GM10847 (cell line): ENCODE measurements around the gene DIRAS1.

Experiments
- POLR2A ChIP-seq: IDR thresholded peaks from 2 replicates; pipeline ENCODE4 v1.6.1; 2011; ENCODE audit not compliant: insufficient read length; ENCODE audit errors: extremely low read depth

Gene DIRAS1

GRCh38 chr19:2683430-2684003, 37.7 kb downstream of the DIRAS1 start:
- no peak for TF ChIP-seq POLR2A

DNA sequence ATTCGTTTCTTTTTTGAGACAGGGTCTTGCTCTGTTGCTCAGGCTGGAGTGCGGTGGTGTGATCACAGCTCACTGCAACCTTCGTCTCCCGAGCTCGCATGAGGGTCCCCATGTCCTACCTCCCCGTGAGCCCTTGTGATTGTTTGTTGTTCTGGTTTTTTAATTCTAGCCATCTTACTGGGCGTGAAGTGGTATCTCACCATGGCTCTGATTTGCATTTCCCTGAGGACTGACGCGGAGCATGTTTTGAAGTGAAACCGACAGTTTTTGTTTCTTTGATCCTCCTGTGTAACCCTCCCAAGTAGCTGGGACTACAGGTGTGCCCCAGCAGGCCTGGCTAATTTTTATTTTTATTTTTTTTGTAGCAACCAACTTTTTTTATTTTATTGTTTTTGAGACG, 40.4 kb downstream of the DIRAS1 start:
- TF ChIP-seq POLR2A: no peak

- no peak for TF ChIP-seq POLR2A
These were observed 41.7 kb downstream of the DIRAS1 start for GRCh38 chr19:2679439-2679838.

- TF ChIP-seq POLR2A: no peak
These were observed 43.0 kb downstream of the DIRAS1 start for GRCh38 chr19:2678044-2678671.

DNA sequence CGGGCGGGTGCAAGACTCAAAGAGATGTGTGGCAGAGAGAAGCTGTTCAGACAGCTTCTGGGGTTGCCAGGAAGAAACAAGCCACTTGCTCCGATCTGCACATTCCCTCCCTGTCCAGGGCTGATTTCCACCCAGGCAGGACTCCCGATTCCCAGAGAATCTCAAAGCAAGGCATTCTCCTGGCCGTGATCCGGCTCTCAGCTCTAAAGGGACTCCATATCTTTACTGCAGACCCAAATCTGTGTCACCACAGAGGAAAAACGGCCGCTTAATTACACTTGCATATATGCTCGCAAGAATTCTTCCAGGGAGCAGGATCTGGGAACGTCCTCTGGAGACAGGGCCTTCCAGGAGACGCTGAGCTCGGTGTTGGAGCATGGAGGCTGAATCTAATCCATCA, 44.3 kb downstream of the DIRAS1 start:
- TF ChIP-seq POLR2A: no peak

- TF ChIP-seq POLR2A: no peak
These were observed 45.3 kb downstream of the DIRAS1 start for GRCh38 chr19:2675892-2676291.

DNA sequence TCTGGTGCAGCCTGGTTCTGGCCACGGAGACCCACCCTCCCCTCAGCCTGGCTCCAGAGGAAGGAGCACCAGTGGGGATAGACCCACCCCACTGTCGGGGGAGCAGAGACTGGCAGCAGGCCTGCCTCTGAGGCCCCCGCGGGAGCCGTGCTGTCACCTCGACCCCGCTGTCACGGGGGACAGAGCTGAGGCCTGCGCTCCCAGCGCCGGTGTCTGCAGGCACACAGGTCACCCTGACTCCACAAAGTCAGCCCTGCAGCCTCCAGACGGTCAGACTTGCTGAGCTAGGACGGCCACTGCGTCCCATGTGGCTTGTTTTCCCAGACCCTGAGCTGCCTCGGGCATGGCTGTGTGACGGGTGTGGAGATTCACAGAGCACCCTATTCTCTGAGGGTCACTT, 51.0 kb downstream of the DIRAS1 start:
- TF ChIP-seq POLR2A: no peak

GRCh38 chr19:2668175-2668763, 52.9 kb downstream of the DIRAS1 start:
- TF ChIP-seq POLR2A: no peak

GRCh38 chr19:2666344-2666994, 54.7 kb downstream of the DIRAS1 start:
- TF ChIP-seq POLR2A: no peak

GRCh38 chr19:2665103-2665502, 56.1 kb downstream of the DIRAS1 start:
- no peak for TF ChIP-seq POLR2A
